Fibroblast of lung (primary cell): ENCODE results near the gene PSKH1.

Experiments
- EZH2 ChIP-seq: IDR thresholded peaks from 2 replicates; pipeline ENCODE4 v1.5.1; 2012; ENCODE audit warnings: low read length, control low read depth, mild to moderate bottlenecking; ENCODE audit errors: missing control alignments
- TF ChIP-seq, protein P1 (sequence below), 2 donors: IDR thresholded peaks in 1 of 2; conservative IDR thresholded peaks in 1 of 2; 1 replicate in 1 of 2; 2 replicates in 1 of 2; pipeline ENCODE4 v1.5.1; 2011 to 2012; ENCODE audit warnings: low read length in 2 of 2, control low read depth in 1 of 2, inconsistent platforms in 1 of 2, low read depth in 1 of 2, mild to moderate bottlenecking in 1 of 2

DNA sequence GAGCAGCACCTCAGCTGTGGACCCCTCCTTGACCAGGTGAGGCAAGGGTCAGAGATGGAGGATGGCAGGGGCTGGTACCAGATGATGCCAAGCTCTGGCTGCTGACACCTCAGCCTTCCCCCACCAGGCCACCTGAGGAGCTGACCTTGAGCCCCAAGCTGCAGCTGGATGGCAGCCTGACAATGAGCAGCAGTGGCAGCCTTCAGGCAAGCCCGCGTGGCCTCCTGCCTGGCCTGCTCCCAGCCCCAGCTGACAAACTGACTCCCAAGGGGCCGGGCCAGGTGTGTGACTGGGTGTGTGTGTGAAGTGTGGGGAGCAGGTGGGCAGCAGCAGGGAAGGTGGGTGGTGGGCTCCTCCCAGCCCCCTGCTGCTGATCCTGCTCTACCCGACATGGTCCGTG lies 13.1 kb upstream of the PSKH1 start:
- TF ChIP-seq, protein P1, sequence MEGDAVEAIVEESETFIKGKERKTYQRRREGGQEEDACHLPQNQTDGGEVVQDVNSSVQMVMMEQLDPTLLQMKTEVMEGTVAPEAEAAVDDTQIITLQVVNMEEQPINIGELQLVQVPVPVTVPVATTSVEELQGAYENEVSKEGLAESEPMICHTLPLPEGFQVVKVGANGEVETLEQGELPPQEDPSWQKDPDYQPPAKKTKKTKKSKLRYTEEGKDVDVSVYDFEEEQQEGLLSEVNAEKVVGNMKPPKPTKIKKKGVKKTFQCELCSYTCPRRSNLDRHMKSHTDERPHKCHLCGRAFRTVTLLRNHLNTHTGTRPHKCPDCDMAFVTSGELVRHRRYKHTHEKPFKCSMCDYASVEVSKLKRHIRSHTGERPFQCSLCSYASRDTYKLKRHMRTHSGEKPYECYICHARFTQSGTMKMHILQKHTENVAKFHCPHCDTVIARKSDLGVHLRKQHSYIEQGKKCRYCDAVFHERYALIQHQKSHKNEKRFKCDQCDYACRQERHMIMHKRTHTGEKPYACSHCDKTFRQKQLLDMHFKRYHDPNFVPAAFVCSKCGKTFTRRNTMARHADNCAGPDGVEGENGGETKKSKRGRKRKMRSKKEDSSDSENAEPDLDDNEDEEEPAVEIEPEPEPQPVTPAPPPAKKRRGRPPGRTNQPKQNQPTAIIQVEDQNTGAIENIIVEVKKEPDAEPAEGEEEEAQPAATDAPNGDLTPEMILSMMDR (conservative IDR thresholded peaks at IDR 0.05 in 1 of 2, IDR thresholded peaks at IDR 0.05 in 1 of 2; ENCODE audit: low read depth in 1 of 2, low read length in 2 of 2): no peak
- no peak for TF ChIP-seq EZH2
